HepG2 (cell line): Measurements from ENCODE around the gene AKT2. TPM values are rescaled to one million over a fixed set of nuclear protein-coding genes. Genes with fewer than 3 reads are reported as not detected.

Experiments
- ARID2 ChIP-seq: sonication (generic); formaldehyde crosslinking; IDR thresholded peaks from 2 replicates; pipeline ENCODE4 v1.8.1; 2022; ENCODE audit warnings: mild to moderate bottlenecking, missing genetic modification reagents, borderline replicate concordance
- HES4 ChIP-seq: sonication (generic); formaldehyde crosslinking; IDR thresholded peaks from 2 replicates; pipeline ENCODE4 v1.9.0; 2021; ENCODE audit warnings: mild to moderate bottlenecking, missing genetic modification reagents, borderline replicate concordance
- HMG20A ChIP-seq: IDR thresholded peaks from 2 replicates; pipeline ENCODE4 v1.6.1; 2016; ENCODE audit warnings: borderline replicate concordance
- KLF16 ChIP-seq, 2 experiments: sonication (generic) in 1 of 2; formaldehyde crosslinking in 1 of 2; IDR thresholded peaks; 2 replicates each; pipeline versions ENCODE4 v1.6.1 to v1.8.0; 2016 to 2023; ENCODE audit warnings: missing genetic modification reagents in 2 of 2, missing compliant biosample characterization in 1 of 2
- MED13 ChIP-seq: sonication (generic); formaldehyde crosslinking; IDR thresholded peaks from 2 replicates; pipeline ENCODE4 v1.5.0; 2020; ENCODE audit warnings: missing genetic modification reagents
- MTA3 ChIP-seq: sonication (generic); formaldehyde crosslinking; IDR thresholded peaks from 2 replicates; pipeline ENCODE4 v1.4.0; 2020; ENCODE audit warnings: missing genetic modification reagents
- NBN ChIP-seq: fragments of 450-650 bp; conservative IDR thresholded peaks from 2 replicates; pipeline ENCODE4 v1.6.1; 2017
- RBFOX2 ChIP-seq: fragments of 200-400 bp; formaldehyde crosslinking; IDR thresholded peaks from 2 replicates; pipeline ENCODE4 v1.6.1; 2017; ENCODE audit warnings: low read depth, mild to moderate bottlenecking, low read length
- YEATS4 ChIP-seq: sonication (generic); formaldehyde crosslinking; IDR thresholded peaks from 2 replicates; pipeline ENCODE4 v1.4.0; 2020; ENCODE audit warnings: missing genetic modification reagents, borderline replicate concordance
- ZFY ChIP-seq: sonication (generic); formaldehyde crosslinking; IDR thresholded peaks from 2 replicates; pipeline ENCODE4 v1.4.0; 2020; ENCODE audit warnings: missing genetic modification reagents
- ZKSCAN5 ChIP-seq: sonication (generic); formaldehyde crosslinking; IDR thresholded peaks from 2 replicates; pipeline ENCODE4 v1.5.1; 2020; ENCODE audit warnings: mild to moderate bottlenecking, missing genetic modification reagents
- ZNF274 ChIP-seq: sonication (generic); formaldehyde crosslinking; IDR thresholded peaks from 2 replicates; pipeline ENCODE4 v1.5.1; 2020; ENCODE audit warnings: mild to moderate bottlenecking, missing genetic modification reagents
- ZNF430 ChIP-seq: sonication (generic); formaldehyde crosslinking; IDR thresholded peaks from 2 replicates; pipeline ENCODE4 v1.9.0; 2021; ENCODE audit warnings: mild to moderate bottlenecking, missing genetic modification reagents
- ZNF431 ChIP-seq: sonication (generic); formaldehyde crosslinking; IDR thresholded peaks from 2 replicates; pipeline ENCODE4 v1.9.0; 2022; ENCODE audit warnings: missing genetic modification reagents, low read depth, mild to moderate bottlenecking, borderline replicate concordance
- ZNF572 ChIP-seq: sonication (generic); formaldehyde crosslinking; IDR thresholded peaks from 2 replicates; pipeline ENCODE4 v1.5.1; 2020; ENCODE audit warnings: mild to moderate bottlenecking, missing genetic modification reagents
- ZNF841 ChIP-seq: sonication (generic); formaldehyde crosslinking; IDR thresholded peaks from 2 replicates; pipeline ENCODE4 v1.8.1; 2023; ENCODE audit warnings: missing genetic modification reagents, borderline replicate concordance
- polyA plus RNA-seq, 8 experiments: library from polyadenylated mRNA; depleted of rRNA in 3 of 8; stranded (reverse) in 7 of 8; unstranded in 1 of 8; fragments of >200 nt; fragmentation: Illumina TruSeq in 4 of 8; extraction: Trizol in 4 of 8; gene quantifications; 2 replicates each; pipeline versions ENCODE4 v1.2.1 to v1.2.3, GENCODE V29; 2011 to 2016; ENCODE audit warnings: low read depth in 4 of 8, missing spikeins in 1 of 8, mixed read lengths in 1 of 8; ENCODE audit not compliant: insufficient read depth in 1 of 8
- total RNA-seq, 5 experiments: library from RNA; depleted of rRNA; stranded (reverse); fragments of >200 nt; fragmentation: Illumina TruSeq; extraction: Trizol; gene quantifications; 2 replicates each; pipeline ENCODE4 v1.2.3, GENCODE V29; 2016; ENCODE audit warnings: low read depth in 1 of 5
- TF ChIP-seq, protein P1 (sequence below): IDR thresholded peaks from 2 replicates; pipeline ENCODE4 v1.6.1; 2012; ENCODE audit warnings: inconsistent platforms
- TF ChIP-seq, protein P2 (sequence below): IDR thresholded peaks from 2 replicates; pipeline ENCODE4 v1.6.1; 2016; ENCODE audit warnings: missing compliant biosample characterization, missing genetic modification reagents, borderline replicate concordance
- TF ChIP-seq, protein P3 (sequence below): sonication (generic); formaldehyde crosslinking; IDR thresholded peaks from 2 replicates; pipeline ENCODE4 v1.5.0; 2020; ENCODE audit warnings: missing genetic modification reagents
- TF ChIP-seq, protein P4 (sequence below): sonication (generic); formaldehyde crosslinking; IDR thresholded peaks from 2 replicates; pipeline ENCODE4 v1.4.0; 2020; ENCODE audit warnings: low read depth, missing genetic modification reagents
- TF ChIP-seq, protein P5 (sequence below): sonication (generic); formaldehyde crosslinking; IDR thresholded peaks from 2 replicates; pipeline ENCODE4 v1.8.0; 2022; ENCODE audit warnings: low read depth, missing genetic modification reagents

AKT2 gene
- total and polyA plus RNA-seq, 2 of the 13 experiments (the other 11 are each of a cell fraction or from before 2014, with no cell fraction given), result 82.1 to 173 TPM

DNA sequence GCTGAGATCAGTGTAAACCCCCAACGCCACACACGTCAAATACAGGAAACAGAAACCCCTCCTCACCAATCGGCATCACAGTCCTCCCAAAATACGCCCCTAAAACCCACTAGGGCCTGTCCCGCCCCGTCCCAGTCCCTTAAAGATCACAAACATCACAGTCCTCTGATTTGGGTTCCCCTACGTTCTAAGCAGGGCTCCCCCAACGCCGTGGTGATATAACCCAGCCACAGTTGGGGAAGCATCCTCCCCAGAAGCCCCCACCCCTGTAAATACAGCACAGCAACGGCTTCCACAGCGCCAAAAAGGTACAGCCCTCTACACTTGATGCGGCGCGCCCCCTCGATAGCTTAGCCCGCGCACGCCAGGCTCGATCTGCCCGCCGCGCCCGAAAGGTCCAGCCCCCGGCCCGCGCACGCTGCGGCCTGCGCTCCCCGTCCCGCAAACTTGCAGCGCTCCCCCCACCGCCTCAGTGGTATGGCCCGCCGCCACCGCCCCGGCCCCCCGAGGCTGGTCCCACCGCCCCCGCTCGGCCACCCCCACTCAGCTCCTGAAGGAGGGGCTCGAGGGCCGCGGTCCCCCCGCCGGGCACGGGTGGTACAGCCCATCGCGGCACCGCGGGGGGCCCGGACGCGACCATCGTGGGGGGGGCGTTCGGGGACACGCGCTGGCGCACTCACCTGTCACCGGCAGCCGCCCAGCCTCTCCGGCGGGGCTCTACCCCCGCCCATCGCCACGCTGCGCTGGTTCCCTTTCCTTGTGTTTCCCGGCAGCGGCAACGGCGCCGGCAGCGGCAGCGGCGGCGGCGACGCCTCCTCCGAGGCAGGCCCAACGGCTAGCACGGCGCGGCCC, at the start of gene AKT2 (continued):
- TF ChIP-seq, protein P1, sequence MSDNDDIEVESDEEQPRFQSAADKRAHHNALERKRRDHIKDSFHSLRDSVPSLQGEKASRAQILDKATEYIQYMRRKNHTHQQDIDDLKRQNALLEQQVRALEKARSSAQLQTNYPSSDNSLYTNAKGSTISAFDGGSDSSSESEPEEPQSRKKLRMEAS, result peak; percentile 71
- TF ChIP-seq KLF16 (CRISPR knock-in tag; IDR thresholded peaks at IDR 0.05) (no peak), HMG20A (CRISPR knock-in tag) (no peak), ZNF274 (CRISPR knock-in tag) (peak; percentile 33; the same call in 1 of the 2 replicates), ZNF430 (CRISPR knock-in tag) (peak; percentile 46; the same call in 1 of the 2 replicates), MTA3 (CRISPR knock-in tag) (no peak), NBN (no peak), RBFOX2 (peak; percentile 81), ARID2 (CRISPR knock-in tag) (0 out of 2 replicates have a peak, but pooled peaks have one; percentile 57), ZNF431 (CRISPR knock-in tag) (0 out of 2 replicates have a peak, but pooled peaks have one; percentile 44), YEATS4 (CRISPR knock-in tag) (peak; percentile 87), MED13 (CRISPR knock-in tag) (no peak), HES4 (CRISPR knock-in tag) (0 out of 2 replicates have a peak, but pooled peaks have one; percentile 57), ZNF841 (CRISPR knock-in tag) (0 out of 2 replicates have a peak, but pooled peaks have one; percentile 60), ZFY (CRISPR knock-in tag) (peak; percentile 77; the same call in 1 of the 2 replicates), ZKSCAN5 (CRISPR knock-in tag) (no peak), ZNF572 (0 out of 2 replicates have a peak, but pooled peaks have one; percentile 50)
- TF ChIP-seq, protein P2, sequence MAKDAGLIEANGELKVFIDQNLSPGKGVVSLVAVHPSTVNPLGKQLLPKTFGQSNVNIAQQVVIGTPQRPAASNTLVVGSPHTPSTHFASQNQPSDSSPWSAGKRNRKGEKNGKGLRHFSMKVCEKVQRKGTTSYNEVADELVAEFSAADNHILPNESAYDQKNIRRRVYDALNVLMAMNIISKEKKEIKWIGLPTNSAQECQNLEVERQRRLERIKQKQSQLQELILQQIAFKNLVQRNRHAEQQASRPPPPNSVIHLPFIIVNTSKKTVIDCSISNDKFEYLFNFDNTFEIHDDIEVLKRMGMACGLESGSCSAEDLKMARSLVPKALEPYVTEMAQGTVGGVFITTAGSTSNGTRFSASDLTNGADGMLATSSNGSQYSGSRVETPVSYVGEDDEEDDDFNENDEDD (CRISPR knock-in tag), result peak; percentile 32; the same call in 1 of the 2 replicates
- TF ChIP-seq, protein P3, sequence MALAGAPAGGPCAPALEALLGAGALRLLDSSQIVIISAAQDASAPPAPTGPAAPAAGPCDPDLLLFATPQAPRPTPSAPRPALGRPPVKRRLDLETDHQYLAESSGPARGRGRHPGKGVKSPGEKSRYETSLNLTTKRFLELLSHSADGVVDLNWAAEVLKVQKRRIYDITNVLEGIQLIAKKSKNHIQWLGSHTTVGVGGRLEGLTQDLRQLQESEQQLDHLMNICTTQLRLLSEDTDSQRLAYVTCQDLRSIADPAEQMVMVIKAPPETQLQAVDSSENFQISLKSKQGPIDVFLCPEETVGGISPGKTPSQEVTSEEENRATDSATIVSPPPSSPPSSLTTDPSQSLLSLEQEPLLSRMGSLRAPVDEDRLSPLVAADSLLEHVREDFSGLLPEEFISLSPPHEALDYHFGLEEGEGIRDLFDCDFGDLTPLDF (CRISPR knock-in tag), result 0 out of 2 replicates have a peak, but pooled peaks have one; percentile 23
- TF ChIP-seq, protein P4, sequence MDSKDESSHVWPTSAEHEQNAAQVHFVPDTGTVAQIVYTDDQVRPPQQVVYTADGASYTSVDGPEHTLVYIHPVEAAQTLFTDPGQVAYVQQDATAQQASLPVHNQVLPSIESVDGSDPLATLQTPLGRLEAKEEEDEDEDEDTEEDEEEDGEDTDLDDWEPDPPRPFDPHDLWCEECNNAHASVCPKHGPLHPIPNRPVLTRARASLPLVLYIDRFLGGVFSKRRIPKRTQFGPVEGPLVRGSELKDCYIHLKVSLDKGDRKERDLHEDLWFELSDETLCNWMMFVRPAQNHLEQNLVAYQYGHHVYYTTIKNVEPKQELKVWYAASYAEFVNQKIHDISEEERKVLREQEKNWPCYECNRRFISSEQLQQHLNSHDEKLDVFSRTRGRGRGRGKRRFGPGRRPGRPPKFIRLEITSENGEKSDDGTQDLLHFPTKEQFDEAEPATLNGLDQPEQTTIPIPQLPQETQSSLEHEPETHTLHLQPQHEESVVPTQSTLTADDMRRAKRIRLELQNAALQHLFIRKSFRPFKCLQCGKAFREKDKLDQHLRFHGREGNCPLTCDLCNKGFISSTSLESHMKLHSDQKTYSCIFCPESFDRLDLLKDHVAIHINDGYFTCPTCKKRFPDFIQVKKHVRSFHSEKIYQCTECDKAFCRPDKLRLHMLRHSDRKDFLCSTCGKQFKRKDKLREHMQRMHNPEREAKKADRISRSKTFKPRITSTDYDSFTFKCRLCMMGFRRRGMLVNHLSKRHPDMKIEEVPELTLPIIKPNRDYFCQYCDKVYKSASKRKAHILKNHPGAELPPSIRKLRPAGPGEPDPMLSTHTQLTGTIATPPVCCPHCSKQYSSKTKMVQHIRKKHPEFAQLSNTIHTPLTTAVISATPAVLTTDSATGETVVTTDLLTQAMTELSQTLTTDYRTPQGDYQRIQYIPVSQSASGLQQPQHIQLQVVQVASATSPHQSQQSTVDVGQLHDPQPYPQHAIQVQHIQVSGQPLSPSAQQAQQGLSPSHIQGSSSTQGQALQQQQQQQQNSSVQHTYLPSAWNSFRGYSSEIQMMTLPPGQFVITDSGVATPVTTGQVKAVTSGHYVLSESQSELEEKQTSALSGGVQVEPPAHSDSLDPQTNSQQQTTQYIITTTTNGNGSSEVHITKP (CRISPR knock-in tag), result peak; percentile 98
- TF ChIP-seq, protein P5, sequence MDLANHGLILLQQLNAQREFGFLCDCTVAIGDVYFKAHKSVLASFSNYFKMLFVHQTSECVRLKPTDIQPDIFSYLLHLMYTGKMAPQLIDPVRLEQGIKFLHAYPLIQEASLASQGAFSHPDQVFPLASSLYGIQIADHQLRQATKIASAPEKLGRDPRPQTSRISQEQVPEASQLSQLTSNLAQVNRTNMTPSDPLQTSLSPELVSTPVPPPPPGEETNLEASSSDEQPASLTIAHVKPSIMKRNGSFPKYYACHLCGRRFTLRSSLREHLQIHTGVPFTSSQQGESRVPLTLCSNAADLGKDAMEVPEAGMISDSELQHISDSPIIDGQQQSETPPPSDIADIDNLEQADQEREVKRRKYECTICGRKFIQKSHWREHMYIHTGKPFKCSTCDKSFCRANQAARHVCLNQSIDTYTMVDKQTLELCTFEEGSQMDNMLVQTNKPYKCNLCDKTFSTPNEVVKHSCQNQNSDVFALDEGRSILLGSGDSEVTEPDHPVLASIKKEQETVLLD (CRISPR knock-in tag), result peak; percentile 90
